ENCODE data around the gene TSPAN33.

Gene TSPAN33

GRCh38 chr7:129118182-129118581, 26.3 kb upstream of the TSPAN33 start:
- Histone ChIP-seq H3K9me3 (ENCODE audit: control insufficient read depth, insufficient read depth, low read depth, low read length) (no peaks in the 10 kb centered on the region), H3K36me3 (ENCODE audit: control insufficient read depth in 2 of 2, insufficient read depth in 1 of 2, low read length in 2 of 2) (no peaks in the 10 kb centered on the region), H3K4me3 (ENCODE audit: low read depth, low read length) (no peak overlapping the region), H3K4me1 (ENCODE audit: control insufficient read depth, insufficient read depth, low read length) (no peaks in the 10 kb centered on the region), H3K27ac (ENCODE audit: extremely low read depth, low read depth, low read length) (no peak overlapping the region)
- TF ChIP-seq BCL6B (tag by site-specific recombination; IDR thresholded peaks at IDR 0.05) (no peak), ZNF585B (tag by site-specific recombination; IDR thresholded peaks at IDR 0.05) (no peak), ZNF175 (tag by site-specific recombination; IDR thresholded peaks at IDR 0.05) (no peak), ZNF24 (tag by site-specific recombination; IDR thresholded peaks at IDR 0.05) (no peak), ZNF324 (tag by site-specific recombination; IDR thresholded peaks at IDR 0.05) (no peak), ZNF677 (tag by site-specific recombination; IDR thresholded peaks at IDR 0.05) (no peak), ZNF248 (tag by site-specific recombination; IDR thresholded peaks at IDR 0.05) (no peak), PBX3 (CRISPR knock-in tag; IDR thresholded peaks at IDR 0.05) (no peak), PRDM4 (tag by site-specific recombination; IDR thresholded peaks at IDR 0.05) (no peak), ZNF19 (tag by site-specific recombination; IDR thresholded peaks at IDR 0.05; ENCODE audit: low read depth) (no peak), ZNF555 (tag by site-specific recombination; conservative IDR thresholded peaks at IDR 0.05) (no peak), SCRT1 (tag by site-specific recombination; IDR thresholded peaks at IDR 0.05; ENCODE audit: borderline replicate concordance) (no peak), ZNF843 (tag by site-specific recombination; IDR thresholded peaks at IDR 0.05) (no peak), ZNF704 (tag by site-specific recombination; IDR thresholded peaks at IDR 0.05) (no peak), ZNF37A (tag by site-specific recombination; IDR thresholded peaks at IDR 0.05) (no peak), OVOL3 (tag by site-specific recombination; IDR thresholded peaks at IDR 0.05) (no peak), ATF2 (tag by site-specific recombination; IDR thresholded peaks at IDR 0.05; ENCODE audit: low read depth) (no peak), RBAK (tag by site-specific recombination; IDR thresholded peaks at IDR 0.05) (no peak)
- CTCF ChIA-PET = interaction anchor here (2.2 kb wide), 1 partner anchor 46 kb away, joined by 5 read pairs; no protein-coding TSS in a partner anchor
- POLR2A ChIA-PET = no interaction called here

- H3K27ac ChIP-seq (ENCODE audit: extremely low read depth, low read depth, low read length) = no peak overlapping the region
- no peak overlapping the region for H3K4me3 ChIP-seq (ENCODE audit: low read depth, low read length)
- ChIA-PET CTCF (interaction anchor here (2.2 kb wide), 1 partner anchor 45 kb away, joined by 5 read pairs; no protein-coding TSS in a partner anchor), POLR2A (no interaction called here)
- no peaks in the 10 kb centered on the region for H3K36me3 ChIP-seq (ENCODE audit: control insufficient read depth in 2 of 2, insufficient read depth in 1 of 2, low read length in 2 of 2)
- H3K4me1 ChIP-seq (ENCODE audit: control insufficient read depth, insufficient read depth, low read length) = no peaks in the 10 kb centered on the region
- no peaks in the 10 kb centered on the region for H3K9me3 ChIP-seq (ENCODE audit: control insufficient read depth, insufficient read depth, low read depth, low read length)
- TF ChIP-seq BCL11A (tag by site-specific recombination; IDR thresholded peaks at IDR 0.05; ENCODE audit: low read depth) (no peak), ZNF555 (tag by site-specific recombination; conservative IDR thresholded peaks at IDR 0.05) (no peak), ZSCAN18 (tag by site-specific recombination; IDR thresholded peaks at IDR 0.05) (no peak), ZFP37 (tag by site-specific recombination; IDR thresholded peaks at IDR 0.05) (no peak), ZBTB6 (tag by site-specific recombination; IDR thresholded peaks at IDR 0.05) (no peak), ZNF132 (tag by site-specific recombination; IDR thresholded peaks at IDR 0.05; ENCODE audit: borderline replicate concordance) (no peak), ZNF37A (tag by site-specific recombination; IDR thresholded peaks at IDR 0.05) (no peak), ZNF580 (tag by site-specific recombination; IDR thresholded peaks at IDR 0.05) (no peak), YY2 (tag by site-specific recombination; IDR thresholded peaks at IDR 0.05) (no peak)
Observed at GRCh38 chr7:129118976-129119375, 25.5 kb upstream of the TSPAN33 start.

Data from HEK293 (cell line).